GM23338 (cell line): Measurements from ENCODE around the gene TARBP1.

Experiments
- CTCF ChIP-seq, 2 experiments: fragments of 200-600 bp in 1 of 2; sonication (generic) in 1 of 2; conservative IDR thresholded peaks; 2 replicates each; pipeline versions ENCODE4 v1.5.1 to v1.6.1; 2016 to 2017; ENCODE audit warnings: antibody characterized with exemption in 2 of 2, low read depth in 2 of 2, mild to moderate bottlenecking in 2 of 2, moderate library complexity in 1 of 2
- EZH2 ChIP-seq: fragments of 200-600 bp; sonication (generic); IDR thresholded peaks from one replicate; pipeline ENCODE4 v1.8.0; 2017; ENCODE audit warnings: antibody characterized with exemption, mild to moderate bottlenecking, low read depth; ENCODE audit not compliant: unreplicated experiment
- EZH2phosphoT487 ChIP-seq: fragments of 200-600 bp; sonication (generic); IDR thresholded peaks from one replicate; pipeline ENCODE4 v1.8.1; 2018; ENCODE audit warnings: antibody characterized with exemption; ENCODE audit not compliant: unreplicated experiment
- JUNB ChIP-seq: IDR thresholded peaks from one replicate; pipeline ENCODE4 v1.6.1; 2016; ENCODE audit warnings: antibody characterized with exemption; ENCODE audit not compliant: unreplicated experiment
- POLR2AphosphoS5 ChIP-seq: IDR thresholded peaks from 2 replicates; pipeline ENCODE4 v1.6.1; 2016; ENCODE audit warnings: antibody characterized with exemption, low read depth
- REST ChIP-seq: IDR thresholded peaks from one replicate; pipeline ENCODE4 v1.6.1; 2018; ENCODE audit warnings: antibody characterized with exemption; ENCODE audit not compliant: unreplicated experiment

GRCh38 chr1:234371414-234371813, 107.6 kb downstream of the TARBP1 start:
- TF ChIP-seq CTCF (conservative IDR thresholded peaks at IDR 0.05; ENCODE audit: low read depth in 2 of 2) (no peak), REST (no peak), EZH2 (no peak), POLR2AphosphoS5 (no peak), JUNB (no peak), EZH2phosphoT487 (no peak)
